Measurements from ENCODE around the gene RAB2B. TPM values are rescaled to one million over a fixed set of nuclear protein-coding genes. Genes with fewer than 3 reads are reported as not detected.

RAB2B gene
- total RNA-seq, 5 donors from 2014 or later (not counting 1 experiment from before 2014, with no cell fraction given): 23.6 to 33.7 (median 27.6) TPM

DNA sequence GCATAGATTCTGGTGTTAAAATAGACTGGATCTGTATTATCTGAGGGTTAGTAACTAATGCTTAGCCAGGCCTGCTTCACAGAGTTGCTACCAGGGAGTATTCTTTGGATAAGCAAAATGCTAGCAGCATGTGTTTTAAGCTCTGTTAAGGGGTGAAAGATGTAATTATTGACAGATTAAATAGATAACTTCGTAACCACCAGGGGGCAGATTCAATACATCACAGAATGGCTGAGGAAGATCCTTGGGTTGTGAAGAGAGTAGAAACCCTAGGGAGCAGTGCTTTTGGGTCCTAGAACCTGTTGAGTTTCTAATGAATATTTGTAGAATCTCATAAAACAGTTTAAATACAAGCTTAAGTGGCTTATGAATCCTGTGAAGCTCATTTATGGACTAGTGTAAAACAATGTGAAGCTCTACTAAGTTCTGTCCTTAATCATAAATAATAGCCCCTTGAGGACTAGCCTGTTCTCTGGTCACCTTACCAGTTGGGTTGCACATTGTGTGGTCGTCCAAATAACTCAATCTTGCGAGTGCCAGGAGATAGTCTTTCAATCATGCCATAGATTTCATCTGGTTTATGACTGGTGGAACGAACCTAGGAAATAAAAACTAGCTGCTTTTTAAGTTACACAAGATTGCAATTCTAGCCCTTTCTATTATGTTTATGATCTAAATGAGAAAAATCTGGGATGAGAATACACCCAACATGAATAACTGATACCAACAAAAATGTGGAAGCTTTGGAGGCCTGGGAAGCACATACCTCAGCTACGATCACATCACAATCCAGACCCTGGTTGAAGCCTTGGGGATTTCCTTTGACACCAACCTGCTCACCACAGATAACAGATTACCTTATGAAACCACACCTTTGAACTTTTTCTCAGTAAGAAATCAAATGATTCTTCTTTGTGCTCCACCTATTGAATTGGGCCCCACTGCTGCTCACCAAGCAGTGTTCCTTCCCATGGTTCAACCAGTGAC lies 22.1 kb upstream of the RAB2B start:
- H3K9me3 ChIP-seq: no peaks in the 10 kb centered on the region
- 56% methylated on average over 3 of the region's 5 CpGs for WGBS (ENCODE audit: insufficient coverage)
- peak in 14 of 35 experiments; percentile 4 to 79 (median 26) for DNase-seq
- H3K27me3 ChIP-seq (replicated peaks in 1 of 2; ENCODE audit: control insufficient read depth in 2 of 2, extremely low read depth in 1 of 2, insufficient read depth in 2 of 2, low read length in 1 of 2): no peaks in the 10 kb centered on the region
- Mint-ChIP-seq H3K4me3 (no peak overlapping the region), H3K27me3 (no peaks in the 10 kb centered on the region), H3K36me3 (peaks cover 58% of the 10 kb centered on the region), H3K9me3 (no peaks in the 10 kb centered on the region), H3K27ac (peak overlapping the region; percentile 58 to 77), H3K4me1 (peaks cover 20 to 31% (median 23%) of the 10 kb centered on the region in 3 donors)
- ATAC-seq (replicated peaks in 1 of 4): peak; percentile 54 to 91 (median 64)
- no peak overlapping the region for H3K4me3 ChIP-seq (ENCODE audit: control insufficient read depth in 1 of 2, extremely low read depth in 1 of 2, low read length in 1 of 2)
- peaks cover 0 to 91% of the 10 kb centered on the region in 2 donors for H3K36me3 ChIP-seq (ENCODE audit: control insufficient read depth in 2 of 2, extremely low read depth in 1 of 2, insufficient read depth in 1 of 2, low read length in 1 of 2)
- H3K27ac ChIP-seq (ENCODE audit: low read length): peak overlapping the region; percentile 11
- H3K4me1 ChIP-seq (ENCODE audit: control insufficient read depth in 1 of 2, extremely low read depth in 1 of 2, insufficient read depth in 2 of 2, low read length in 2 of 2): peaks cover 4 to 6% of the 10 kb centered on the region in 2 experiments
- ChIA-PET POLR2A (interaction anchor here (0.6 to 1.5 kb wide), 6 partner anchors 9 to 57 kb away, joined by 3 to 27 read pairs (median 4); partner anchors contain the start of gene METTL3 (in 1 of the 2)), CTCF (interaction anchor here (0.6 to 2.9 kb wide), 34 partner anchors 9 to 1417 kb away, joined by 3 to 50 read pairs (median 6); partner anchors contain the start of genes METTL3 (in 2 of the 2), RAB2B (in 2 of the 2), TOX4 (in 2 of the 2) and CHD8 (in 1 of the 2))

- H3K4me1 ChIP-seq (ENCODE audit: control insufficient read depth in 1 of 2, extremely low read depth in 1 of 2, insufficient read depth in 2 of 2, low read length in 2 of 2): peaks cover 4 to 6% of the 10 kb centered on the region in 2 experiments
- DNase-seq (no peak), ATAC-seq (replicated peaks in 1 of 4) (no peak)
- Mint-ChIP-seq H3K9me3 (no peaks in the 10 kb centered on the region), H3K36me3 (peaks cover 58% of the 10 kb centered on the region), H3K4me3 (no peak overlapping the region), H3K27me3 (no peaks in the 10 kb centered on the region), H3K27ac (no peak overlapping the region), H3K4me1 (peaks cover 20 to 23% (median 23%) of the 10 kb centered on the region in 3 donors)
- no peak overlapping the region for H3K4me3 ChIP-seq (ENCODE audit: control insufficient read depth in 1 of 2, extremely low read depth in 1 of 2, low read length in 1 of 2)
- H3K27ac ChIP-seq (ENCODE audit: low read length): no peak overlapping the region
- H3K9me3 ChIP-seq: no peaks in the 10 kb centered on the region
- peaks cover 0 to 85% of the 10 kb centered on the region in 2 donors for H3K36me3 ChIP-seq (ENCODE audit: control insufficient read depth in 2 of 2, extremely low read depth in 1 of 2, insufficient read depth in 1 of 2, low read length in 1 of 2)
- ChIA-PET CTCF (interaction anchor here in 1 of 2 donors (1.5 kb wide), 1 partner anchor 60 kb away, joined by 6 read pairs; no protein-coding TSS in a partner anchor), POLR2A (no interaction called here)
- H3K27me3 ChIP-seq (replicated peaks in 1 of 2; ENCODE audit: control insufficient read depth in 2 of 2, extremely low read depth in 1 of 2, insufficient read depth in 2 of 2, low read length in 1 of 2): no peaks in the 10 kb centered on the region
- WGBS (ENCODE audit: insufficient coverage): 100% methylated on average over 1 of the region's 2 CpGs
These were observed 19.7 kb upstream of the RAB2B start for GRCh38 chr14:21496453-21496852.

DNA sequence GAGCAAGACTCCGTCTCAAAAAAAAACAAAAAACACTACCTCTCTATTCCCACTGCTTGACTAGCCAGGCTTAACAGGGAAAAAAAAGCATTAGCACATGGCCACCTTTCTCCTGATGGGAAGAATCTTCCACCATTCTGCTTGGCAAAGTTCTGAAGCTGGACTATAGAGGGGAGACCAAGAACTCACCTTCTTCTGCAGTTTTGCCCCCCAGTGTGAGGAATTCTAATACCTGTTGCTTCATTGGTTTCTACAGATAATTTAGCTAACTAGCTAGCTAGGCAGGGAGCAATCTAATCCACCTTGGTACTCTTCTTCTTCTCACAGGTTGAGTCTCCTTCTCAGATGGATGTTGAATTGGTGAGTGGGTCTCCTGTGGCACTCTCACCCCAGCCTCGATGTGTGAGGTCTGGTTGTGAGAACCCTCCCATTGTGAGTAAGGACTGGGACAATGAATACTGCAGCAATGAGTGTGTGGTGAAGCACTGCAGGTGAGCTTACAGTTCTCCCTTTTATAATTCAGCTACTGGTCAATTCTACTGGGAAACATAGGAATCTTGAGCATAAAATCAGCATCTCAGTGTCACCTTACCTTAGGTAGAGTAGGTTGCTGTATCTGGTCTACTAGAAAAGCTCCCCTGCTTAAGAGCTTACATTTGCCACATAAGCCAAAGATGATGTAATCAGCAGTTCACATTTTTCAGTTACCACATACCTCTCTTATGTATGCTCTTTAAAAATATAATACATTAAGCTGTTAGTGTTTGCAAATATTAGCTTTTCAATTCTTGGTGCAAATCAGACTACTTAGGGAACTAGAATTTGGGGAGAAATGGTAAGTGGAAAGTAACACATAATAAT lies 18.4 kb upstream of the RAB2B start:
- Histone ChIP-seq H3K36me3 (ENCODE audit: control insufficient read depth in 2 of 2, extremely low read depth in 1 of 2, insufficient read depth in 1 of 2, low read length in 1 of 2) (peaks cover 0 to 85% of the 10 kb centered on the region in 2 donors), H3K4me1 (ENCODE audit: control insufficient read depth in 1 of 2, extremely low read depth in 1 of 2, insufficient read depth in 2 of 2, low read length in 2 of 2) (peaks cover 4 to 6% of the 10 kb centered on the region in 2 experiments), H3K4me3 (ENCODE audit: control insufficient read depth in 1 of 2, extremely low read depth in 1 of 2, low read length in 1 of 2) (no peak overlapping the region), H3K27me3 (replicated peaks in 1 of 2; ENCODE audit: control insufficient read depth in 2 of 2, extremely low read depth in 1 of 2, insufficient read depth in 2 of 2, low read length in 1 of 2) (no peaks in the 10 kb centered on the region), H3K27ac (ENCODE audit: low read length) (no peak overlapping the region), H3K9me3 (no peaks in the 10 kb centered on the region)
- no peak for ATAC-seq (replicated peaks in 1 of 4)
- no peak overlapping the region for H3K4me3 Mint-ChIP-seq
- WGBS (ENCODE audit: insufficient coverage): 100% methylated on average over 1 of the region's 2 CpGs
- H3K27me3 Mint-ChIP-seq: no peaks in the 10 kb centered on the region
- H3K9me3 Mint-ChIP-seq: no peaks in the 10 kb centered on the region
- POLR2A ChIA-PET: interaction anchor here (0.6 to 1.1 kb wide), 2 partner anchors 10 to 248 kb away, joined by 3 read pairs; no protein-coding TSS in a partner anchor
- CTCF ChIA-PET: interaction anchor here (0.6 to 1.5 kb wide), 5 partner anchors 17 to 1469 kb away, joined by 3 to 9 read pairs (median 4); partner anchors contain the start of gene CHD8 (in 1 of the 2)
- peak overlapping the region in 1 of 2 donors; percentile 44 for H3K27ac Mint-ChIP-seq
- peaks cover 51% of the 10 kb centered on the region for H3K36me3 Mint-ChIP-seq
- DNase-seq: no peak
- H3K4me1 Mint-ChIP-seq: peaks cover 16% of the 10 kb centered on the region in 3 donors

- peaks cover 8 to 13% (median 11%) of the 10 kb centered on the region in 3 donors for H3K4me1 Mint-ChIP-seq
- no peaks in the 10 kb centered on the region for H3K4me1 ChIP-seq (ENCODE audit: control insufficient read depth in 1 of 2, extremely low read depth in 1 of 2, insufficient read depth in 2 of 2, low read length in 2 of 2)
- no peaks in the 10 kb centered on the region for H3K27me3 ChIP-seq (replicated peaks in 1 of 2; ENCODE audit: control insufficient read depth in 2 of 2, extremely low read depth in 1 of 2, insufficient read depth in 2 of 2, low read length in 1 of 2)
- peaks cover 0 to 51% of the 10 kb centered on the region in 2 donors for H3K36me3 ChIP-seq (ENCODE audit: control insufficient read depth in 2 of 2, extremely low read depth in 1 of 2, insufficient read depth in 1 of 2, low read length in 1 of 2)
- H3K27ac ChIP-seq (ENCODE audit: low read length): no peak overlapping the region
- WGBS (ENCODE audit: insufficient coverage): no CpG with 5 or more reads among the region's 1 CpG
- H3K9me3 ChIP-seq: no peaks in the 10 kb centered on the region
- no peak overlapping the region for H3K4me3 Mint-ChIP-seq
- POLR2A ChIA-PET: no interaction called here
- no peaks in the 10 kb centered on the region for H3K27me3 Mint-ChIP-seq
- no peak overlapping the region for H3K4me3 ChIP-seq (ENCODE audit: control insufficient read depth in 1 of 2, extremely low read depth in 1 of 2, low read length in 1 of 2)
- no peak for ATAC-seq (replicated peaks in 1 of 4)
- no peak overlapping the region for H3K27ac Mint-ChIP-seq
- no peak for DNase-seq
- peaks cover 9% of the 10 kb centered on the region for H3K36me3 Mint-ChIP-seq
- CTCF ChIA-PET: no interaction called here
- H3K9me3 Mint-ChIP-seq: no peaks in the 10 kb centered on the region
These were observed 9.9 kb upstream of the RAB2B start for GRCh38 chr14:21486640-21487087.

DNA sequence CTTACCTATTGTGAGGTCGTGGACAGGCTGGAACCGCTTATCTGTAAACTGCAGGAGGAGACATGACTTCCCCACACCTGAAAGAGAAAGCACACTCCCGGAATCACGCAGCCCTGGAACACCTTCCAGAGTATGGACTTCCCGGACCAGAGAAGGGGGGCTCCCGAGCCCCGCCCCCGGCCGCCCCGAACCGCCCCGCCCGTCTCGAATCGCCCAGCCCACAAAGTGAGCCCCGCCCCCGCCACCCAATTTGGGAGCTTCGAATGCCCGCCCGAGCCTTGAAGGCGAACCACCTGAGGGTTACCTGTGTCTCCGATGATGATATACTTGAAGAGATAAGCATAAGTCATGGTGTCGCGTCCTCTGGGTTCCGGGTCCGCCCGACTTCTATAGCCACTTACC lies 235 bp downstream of the RAB2B start:
- peak overlapping the region; percentile 97 to 100 (median 100) for H3K4me3 Mint-ChIP-seq
- peak in 4 of 35 experiments; percentile 76 to 89 (median 79) for DNase-seq
- H3K27me3 Mint-ChIP-seq: no peaks in the 10 kb centered on the region
- ChIA-PET CTCF (interaction anchor here (0.6 to 4.1 kb wide), 13 partner anchors 11 to 235 kb away, joined by 3 to 24 read pairs (median 7); partner anchors contain the start of genes CHD8 (in 1 of the 2), METTL3 (in 1 of the 2), SALL2 (in 1 of the 2) and SUPT16H (in 1 of the 2)), POLR2A (interaction anchor here (0.5 to 2.5 kb wide), 7 partner anchors 21 to 1064 kb away, joined by 3 to 17 read pairs (median 5); partner anchors contain the start of genes CHD8 (in 1 of the 2) and METTL3 (in 1 of the 2))
- Histone ChIP-seq H3K4me1 (ENCODE audit: control insufficient read depth in 1 of 2, extremely low read depth in 1 of 2, insufficient read depth in 2 of 2, low read length in 2 of 2) (peaks cover 15 to 16% of the 10 kb centered on the region in 2 experiments), H3K27me3 (replicated peaks in 1 of 2; ENCODE audit: control insufficient read depth in 2 of 2, extremely low read depth in 1 of 2, insufficient read depth in 2 of 2, low read length in 1 of 2) (no peaks in the 10 kb centered on the region), H3K4me3 (ENCODE audit: control insufficient read depth in 1 of 2, extremely low read depth in 1 of 2, low read length in 1 of 2) (peak overlapping the region; percentile 77 to 95), H3K27ac (ENCODE audit: low read length) (peak overlapping the region; percentile 75), H3K9me3 (no peaks in the 10 kb centered on the region), H3K36me3 (ENCODE audit: control insufficient read depth in 2 of 2, extremely low read depth in 1 of 2, insufficient read depth in 1 of 2, low read length in 1 of 2) (peaks cover 0 to 21% of the 10 kb centered on the region in 2 donors)
- peak overlapping the region; percentile 99 for H3K27ac Mint-ChIP-seq
- H3K9me3 Mint-ChIP-seq: no peaks in the 10 kb centered on the region
- peaks cover 45 to 54% (median 51%) of the 10 kb centered on the region in 3 donors for H3K4me1 Mint-ChIP-seq
- peak; percentile 55 to 64 (median 60) for ATAC-seq (replicated peaks in 1 of 4)
- peaks cover 23% of the 10 kb centered on the region for H3K36me3 Mint-ChIP-seq
- WGBS (ENCODE audit: insufficient coverage): 1% methylated on average over 14 of the region's 27 CpGs
